ENCODE measurements around the gene TCF20.

The TCF20 gene

DNA sequence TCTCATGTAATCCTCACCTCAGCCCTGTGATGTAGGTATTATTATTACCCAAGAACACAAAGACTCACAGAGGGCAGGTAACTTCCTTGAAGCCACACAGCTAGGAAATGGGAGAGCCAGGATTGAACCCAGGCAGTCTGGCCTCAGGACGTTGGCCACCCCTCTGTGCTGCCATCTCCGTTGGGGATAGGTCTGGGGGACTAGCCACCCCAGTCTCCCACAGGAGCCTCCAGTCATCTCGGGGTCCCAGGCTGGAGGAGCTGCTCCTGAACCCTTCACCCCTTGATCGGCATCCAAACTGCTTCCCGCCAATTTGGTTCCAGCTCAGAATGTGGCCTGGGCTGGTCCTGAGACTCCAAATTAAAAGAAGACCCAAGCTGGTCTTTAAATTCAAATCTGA, 10.4 kb upstream of the TCF20 start:
- DNase-seq, result no peak

GRCh38 chr22:42280140-42280539, 9.7 kb upstream of the TCF20 start:
- DNase-seq, result no peak

- no peak for DNase-seq
Observed at GRCh38 chr22:42279425-42280020, 9.1 kb upstream of the TCF20 start.

GRCh38 chr22:42277988-42278776, 7.7 kb upstream of the TCF20 start:
- peak; percentile 34 for DNase-seq

DNA sequence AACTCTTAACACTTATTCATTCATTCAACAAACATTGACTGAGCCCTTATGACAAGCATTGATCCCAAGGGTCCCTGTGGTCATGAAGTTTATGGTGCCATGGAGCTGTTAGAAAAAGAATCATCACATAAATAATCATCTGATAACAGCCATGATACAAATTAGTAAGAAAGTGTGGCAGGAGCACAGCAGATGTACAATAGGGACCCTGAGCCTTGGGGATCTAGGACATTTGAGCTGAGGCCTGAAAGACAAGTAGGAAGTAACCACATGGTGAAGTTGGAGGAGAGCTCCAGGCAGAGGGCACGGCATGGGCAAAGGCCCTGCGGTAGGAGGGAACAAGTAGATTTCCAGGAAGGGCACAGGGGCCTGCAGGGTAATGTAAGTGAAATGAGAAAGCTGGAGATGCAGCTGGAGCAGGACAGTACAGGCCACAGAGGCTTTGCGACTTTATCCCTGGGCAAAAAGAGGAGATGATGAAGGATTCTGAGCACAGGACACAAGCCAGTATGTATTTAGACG, 6.8 kb upstream of the TCF20 start:
- no peak for DNase-seq

DNA sequence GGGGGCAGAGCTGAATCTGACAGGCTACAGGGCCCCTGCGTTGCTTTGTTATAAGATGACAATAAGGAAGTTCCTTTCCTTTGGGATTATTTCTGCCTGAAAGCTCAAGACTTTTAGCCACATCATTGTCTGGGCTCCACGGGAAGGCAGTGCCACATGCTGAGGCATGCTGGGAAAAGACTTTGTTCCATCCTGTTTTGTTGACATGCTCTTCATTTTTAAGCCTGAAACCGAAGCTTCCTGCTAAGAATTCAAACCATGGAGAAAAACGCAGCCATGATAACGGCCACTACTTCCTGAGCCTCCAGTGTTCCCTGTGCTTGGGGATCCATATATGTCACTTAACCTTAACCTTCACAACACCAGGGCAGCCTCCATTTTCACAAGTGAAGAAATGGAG, 5.5 kb upstream of the TCF20 start:
- DNase-seq, result no peak

GRCh38 chr22:42275176-42275575, 4.7 kb upstream of the TCF20 start:
- no peak for DNase-seq

- peak; percentile 34 for DNase-seq
Observed at GRCh38 chr22:42273855-42274451, 3.5 kb upstream of the TCF20 start.

DNA sequence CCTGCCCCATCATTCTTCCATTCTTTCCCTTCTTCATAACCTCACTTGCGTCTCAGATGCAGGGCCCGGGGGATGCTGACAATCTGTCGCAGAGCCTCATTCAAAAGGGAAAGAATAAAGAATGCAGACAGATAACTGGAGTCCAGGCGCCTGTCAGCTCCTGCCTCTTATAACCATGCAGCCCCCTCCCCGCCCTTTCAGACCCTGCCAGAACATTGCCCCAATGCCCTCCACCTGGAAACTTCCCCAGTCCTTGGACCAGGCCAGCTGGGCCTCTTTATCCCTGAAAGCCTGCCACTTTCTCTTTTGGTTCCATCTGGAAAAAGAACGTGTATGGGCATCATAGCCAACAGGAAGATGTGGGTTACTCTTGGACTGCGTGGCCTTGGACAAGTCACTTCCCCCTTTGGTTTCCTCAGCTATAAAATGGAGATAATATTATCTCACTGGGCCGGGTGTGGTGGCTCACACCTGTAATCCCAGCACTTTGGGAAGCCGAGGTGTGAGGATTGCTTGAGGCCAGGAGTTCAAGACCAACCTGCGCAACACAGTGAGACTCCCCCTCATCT, 2.1 kb upstream of the TCF20 start:
- DNase-seq, result no peak

DNA sequence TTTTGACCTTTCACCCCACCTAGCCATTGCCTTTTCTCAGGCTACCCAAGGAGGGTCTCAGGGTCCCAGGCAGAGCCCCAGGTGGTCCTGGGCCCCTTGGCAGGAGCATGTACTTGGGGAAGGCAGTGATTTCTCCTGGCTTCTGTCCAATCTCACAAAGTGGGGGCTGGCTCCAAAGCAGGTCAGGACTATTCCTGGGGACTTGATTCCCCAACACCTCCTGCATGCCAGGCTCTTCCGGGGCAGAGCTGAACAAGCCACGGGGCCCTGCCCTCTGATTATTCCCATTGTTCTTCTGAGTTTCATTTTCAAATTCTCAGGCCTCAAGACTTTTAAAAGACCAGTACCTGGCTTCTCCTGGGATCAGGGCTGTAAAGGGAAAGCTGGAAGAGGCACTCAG, 1.5 kb upstream of the TCF20 start:
- no peak for DNase-seq

GRCh38 chr22:42271191-42271813, 849 bp upstream of the TCF20 start:
- no peak for DNase-seq

- DNase-seq, result no peak
Observed at GRCh38 chr22:42270176-42270509, 310 bp downstream of the TCF20 start.

GRCh38 chr22:42269432-42270175, 849 bp downstream of the TCF20 start:
- peak; percentile 10 for DNase-seq

GRCh38 chr22:42268852-42269410, 1.5 kb downstream of the TCF20 start:
- DNase-seq, result no peak

DNA sequence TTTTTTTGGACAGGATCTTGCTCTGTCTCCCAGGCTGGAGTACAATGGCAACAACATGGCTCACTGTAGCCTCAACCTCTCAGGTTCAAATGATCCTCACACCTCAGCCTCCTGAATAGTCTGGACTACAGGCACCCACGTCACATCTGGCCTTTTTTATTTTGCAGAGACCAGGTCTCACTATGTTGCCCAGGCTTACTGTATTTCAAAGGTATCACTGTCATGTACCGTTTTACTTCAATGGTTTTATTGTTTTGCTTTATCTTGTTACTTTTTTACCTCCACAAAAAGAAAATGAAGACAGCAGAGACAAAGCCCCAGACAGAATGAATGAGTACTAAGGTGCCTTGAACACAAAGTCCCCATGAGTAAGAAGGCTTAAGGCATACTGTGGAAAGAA, 5.1 kb downstream of the TCF20 start:
- DNase-seq, result no peak

GRCh38 chr22:42263944-42264343, 6.5 kb downstream of the TCF20 start:
- no peak for DNase-seq

DNA sequence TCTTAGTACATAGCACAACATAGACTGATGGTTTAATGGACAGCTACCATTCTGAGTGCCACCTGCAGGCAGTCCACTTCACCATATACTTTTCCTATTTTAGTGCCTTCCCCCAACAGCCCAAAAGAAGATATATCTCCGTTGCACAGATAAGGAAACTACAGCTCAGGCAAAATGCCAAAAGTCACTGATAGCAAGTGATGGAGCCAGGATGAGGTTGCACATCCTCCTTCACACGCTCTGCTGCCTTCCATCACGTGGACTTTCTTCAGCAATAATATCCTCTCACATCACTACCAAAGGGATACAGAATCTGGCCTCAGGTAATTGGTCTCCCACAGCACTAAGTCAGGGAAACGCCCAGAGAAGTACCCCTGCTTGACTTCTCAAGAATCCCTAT, 7.5 kb downstream of the TCF20 start:
- DNase-seq, result no peak

GRCh38 chr22:42261296-42261695, 9.2 kb downstream of the TCF20 start:
- no peak for DNase-seq

DNA sequence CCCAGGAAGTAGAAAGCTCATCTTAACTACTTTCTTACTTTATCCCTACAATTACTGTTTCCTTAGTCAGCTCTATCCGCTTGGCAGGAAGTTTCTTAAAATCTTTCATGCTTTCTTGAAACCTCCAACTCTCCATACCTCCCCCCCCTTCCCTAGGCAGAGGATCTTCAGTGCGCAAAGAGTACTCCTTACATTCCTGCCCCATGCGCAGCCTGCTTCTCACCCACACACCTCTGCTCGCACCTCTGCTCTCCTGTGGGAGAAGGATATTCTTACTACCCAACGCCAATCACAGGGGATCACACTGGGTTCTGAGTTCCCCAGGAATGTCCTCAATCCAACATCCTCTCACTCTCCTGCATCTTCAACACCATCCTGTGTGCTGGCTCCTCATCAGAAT, 12.3 kb downstream of the TCF20 start:
- no peak for DNase-seq

DNA sequence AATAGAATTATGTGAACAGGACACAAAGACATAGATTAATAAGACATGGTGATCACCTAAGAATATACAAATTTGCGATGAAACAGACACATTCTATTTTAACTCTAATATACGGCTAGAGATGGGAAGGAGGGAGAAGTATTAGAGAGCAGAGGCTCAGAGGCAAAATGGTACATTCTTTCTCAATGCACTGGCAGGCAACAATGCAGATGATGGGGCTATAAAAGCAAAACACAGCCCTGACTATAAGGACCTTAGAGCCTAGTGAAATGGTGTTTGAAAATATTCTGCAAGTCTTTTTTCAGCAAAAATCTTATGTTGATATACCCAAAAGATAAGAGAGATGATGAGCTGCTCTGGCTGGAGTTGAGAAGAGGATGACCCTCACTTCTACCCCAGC, 13.1 kb downstream of the TCF20 start:
- DNase-seq, result no peak

DNA sequence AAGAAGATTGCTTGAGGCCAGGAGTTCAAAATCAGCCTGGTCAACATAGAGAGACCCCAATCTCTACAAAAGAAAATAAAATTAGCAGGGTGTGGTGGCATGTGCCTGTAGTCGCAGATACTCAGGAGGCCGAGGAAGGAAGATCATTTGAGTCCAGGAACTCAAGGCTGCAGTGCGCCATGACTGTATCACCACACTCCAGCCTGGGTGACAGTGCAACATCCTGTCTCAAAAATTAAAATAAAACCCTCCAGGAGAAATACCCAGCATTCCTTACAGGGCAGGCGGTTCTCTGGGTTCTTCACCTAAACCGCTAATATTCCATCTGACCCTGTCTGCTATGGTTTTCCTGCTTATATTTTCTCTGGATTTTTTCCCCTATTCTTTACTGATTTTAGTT, 13.5 kb downstream of the TCF20 start:
- no peak for DNase-seq

- DNase-seq, result no peak
Observed at GRCh38 chr22:42256220-42256619, 14.2 kb downstream of the TCF20 start.

Data from NCI-H1694 (cell line).